SK-N-SH treated with all-trans-retinoic acid at 6 μM for 48 hours (cell line): ENCODE data around the gene ABCC9.
"Not testable (repeated sequence)": the region's sequence is repeated elsewhere in the genome, so short reads cannot be mapped to it uniquely, and the experiment has no call there.

ENCODE experiments used
- CREB5 ChIP-seq: fragments of 250-450 bp; sonication (Bioruptor Pico); IDR thresholded peaks from 2 replicates; pipeline ENCODE4 v1.5.1; 2020; ENCODE audit warnings: low read depth, mild to moderate bottlenecking, moderate library complexity
- GLIS3 ChIP-seq: fragments of 250-450 bp; sonication (Bioruptor Pico); IDR thresholded peaks from 2 replicates; pipeline ENCODE4 v1.5.0; 2020; ENCODE audit warnings: mild to moderate bottlenecking, moderate library complexity

- not testable (repeated sequence) for TF ChIP-seq CREB5 (CRISPR knock-in tag); GLIS3
Measured at GRCh38 chr12:21929972-21930371, 11.3 kb downstream of the ABCC9 start.
